HepG2 (cell line): ENCODE results near the gene SH3GLB2.

Experiments used
- KDM5A ChIP-seq: fragments of 200-600 bp; sonication (generic); IDR thresholded peaks from 2 replicates; pipeline ENCODE4 v1.7.0; 2018; ENCODE audit warnings: antibody characterized with exemption, mild to moderate bottlenecking, low read length, borderline replicate concordance
- NFIC ChIP-seq: IDR thresholded peaks from 2 replicates; pipeline ENCODE4 v1.6.1; 2012; ENCODE audit warnings: mild to moderate bottlenecking, low read length, inconsistent platforms
- SETDB1 ChIP-seq: sonication (generic); formaldehyde crosslinking; IDR thresholded peaks from 2 replicates; pipeline ENCODE4 v1.5.1; 2020; ENCODE audit warnings: missing genetic modification reagents, mild to moderate bottlenecking, borderline replicate concordance
- TCF12 ChIP-seq, 2 experiments: fragments of 450-650 bp in 1 of 2; sonication (generic) in 1 of 2; formaldehyde crosslinking in 1 of 2; IDR thresholded peaks; 2 replicates each; pipeline versions ENCODE4 v1.6.1 to v1.8.0; 2017 to 2022; ENCODE audit warnings: antibody characterized with exemption in 1 of 2, mild to moderate bottlenecking in 1 of 2, missing genetic modification reagents in 1 of 2, moderate library complexity in 1 of 2
- ZNF274 ChIP-seq: sonication (generic); formaldehyde crosslinking; IDR thresholded peaks from 2 replicates; pipeline ENCODE4 v1.5.1; 2020; ENCODE audit warnings: mild to moderate bottlenecking, missing genetic modification reagents
- TF ChIP-seq, protein P1 (sequence below): sonication (generic); formaldehyde crosslinking; IDR thresholded peaks from 2 replicates; pipeline ENCODE4 v1.5.0; 2020; ENCODE audit warnings: mild to moderate bottlenecking, missing genetic modification reagents, moderate library complexity
- TF ChIP-seq, protein P2 (sequence below): sonication (generic); formaldehyde crosslinking; IDR thresholded peaks from 2 replicates; pipeline ENCODE4 v1.9.0; 2021; ENCODE audit warnings: mild to moderate bottlenecking, missing genetic modification reagents
- TF ChIP-seq, protein P3 (sequence below): sonication (generic); formaldehyde crosslinking; IDR thresholded peaks from 2 replicates; pipeline ENCODE4 v1.5.0; 2020; ENCODE audit warnings: missing genetic modification reagents, mild to moderate bottlenecking, borderline replicate concordance
- TF ChIP-seq, protein P4 (sequence below): sonication (generic); formaldehyde crosslinking; IDR thresholded peaks from 2 replicates; pipeline ENCODE4 v1.5.0; 2020; ENCODE audit warnings: mild to moderate bottlenecking, low read depth, missing genetic modification reagents, borderline replicate concordance
- TF ChIP-seq, protein P5 (sequence below): sonication (generic); formaldehyde crosslinking; IDR thresholded peaks from 2 replicates; pipeline ENCODE4 v1.5.1; 2020; ENCODE audit warnings: missing genetic modification reagents, mild to moderate bottlenecking, borderline replicate concordance

DNA sequence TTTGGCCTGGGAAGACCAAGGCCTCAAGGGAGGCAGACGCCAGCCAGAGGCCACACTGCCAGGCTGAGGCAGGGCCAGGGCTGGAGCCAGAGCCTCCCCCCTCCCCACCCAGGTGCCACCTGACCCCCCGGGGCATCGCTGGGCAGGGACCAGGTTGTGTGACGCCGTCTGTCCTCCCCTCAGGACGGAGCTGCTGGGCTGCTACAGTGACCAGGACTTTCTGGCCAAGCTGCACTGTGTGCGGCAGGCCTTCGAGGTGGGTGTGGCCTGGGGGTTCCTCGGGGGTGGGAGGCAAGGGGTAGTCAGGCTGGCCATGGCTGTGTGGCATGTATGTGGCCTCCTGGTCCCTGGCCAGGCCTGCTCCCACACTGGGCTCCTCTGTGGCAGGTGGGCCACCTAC, 34.9 kb upstream of the SH3GLB2 start:
- TF ChIP-seq, protein P1, sequence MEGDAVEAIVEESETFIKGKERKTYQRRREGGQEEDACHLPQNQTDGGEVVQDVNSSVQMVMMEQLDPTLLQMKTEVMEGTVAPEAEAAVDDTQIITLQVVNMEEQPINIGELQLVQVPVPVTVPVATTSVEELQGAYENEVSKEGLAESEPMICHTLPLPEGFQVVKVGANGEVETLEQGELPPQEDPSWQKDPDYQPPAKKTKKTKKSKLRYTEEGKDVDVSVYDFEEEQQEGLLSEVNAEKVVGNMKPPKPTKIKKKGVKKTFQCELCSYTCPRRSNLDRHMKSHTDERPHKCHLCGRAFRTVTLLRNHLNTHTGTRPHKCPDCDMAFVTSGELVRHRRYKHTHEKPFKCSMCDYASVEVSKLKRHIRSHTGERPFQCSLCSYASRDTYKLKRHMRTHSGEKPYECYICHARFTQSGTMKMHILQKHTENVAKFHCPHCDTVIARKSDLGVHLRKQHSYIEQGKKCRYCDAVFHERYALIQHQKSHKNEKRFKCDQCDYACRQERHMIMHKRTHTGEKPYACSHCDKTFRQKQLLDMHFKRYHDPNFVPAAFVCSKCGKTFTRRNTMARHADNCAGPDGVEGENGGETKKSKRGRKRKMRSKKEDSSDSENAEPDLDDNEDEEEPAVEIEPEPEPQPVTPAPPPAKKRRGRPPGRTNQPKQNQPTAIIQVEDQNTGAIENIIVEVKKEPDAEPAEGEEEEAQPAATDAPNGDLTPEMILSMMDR (CRISPR knock-in tag) = no peak
- TF ChIP-seq NFIC (no peak), ZNF274 (CRISPR knock-in tag) (no peak), KDM5A (no peak), TCF12 (IDR thresholded peaks at IDR 0.05) (no peak), TCF12 (CRISPR knock-in tag; IDR thresholded peaks at IDR 0.05) (no peak), SETDB1 (CRISPR knock-in tag) (no peak)
- TF ChIP-seq, protein P2, sequence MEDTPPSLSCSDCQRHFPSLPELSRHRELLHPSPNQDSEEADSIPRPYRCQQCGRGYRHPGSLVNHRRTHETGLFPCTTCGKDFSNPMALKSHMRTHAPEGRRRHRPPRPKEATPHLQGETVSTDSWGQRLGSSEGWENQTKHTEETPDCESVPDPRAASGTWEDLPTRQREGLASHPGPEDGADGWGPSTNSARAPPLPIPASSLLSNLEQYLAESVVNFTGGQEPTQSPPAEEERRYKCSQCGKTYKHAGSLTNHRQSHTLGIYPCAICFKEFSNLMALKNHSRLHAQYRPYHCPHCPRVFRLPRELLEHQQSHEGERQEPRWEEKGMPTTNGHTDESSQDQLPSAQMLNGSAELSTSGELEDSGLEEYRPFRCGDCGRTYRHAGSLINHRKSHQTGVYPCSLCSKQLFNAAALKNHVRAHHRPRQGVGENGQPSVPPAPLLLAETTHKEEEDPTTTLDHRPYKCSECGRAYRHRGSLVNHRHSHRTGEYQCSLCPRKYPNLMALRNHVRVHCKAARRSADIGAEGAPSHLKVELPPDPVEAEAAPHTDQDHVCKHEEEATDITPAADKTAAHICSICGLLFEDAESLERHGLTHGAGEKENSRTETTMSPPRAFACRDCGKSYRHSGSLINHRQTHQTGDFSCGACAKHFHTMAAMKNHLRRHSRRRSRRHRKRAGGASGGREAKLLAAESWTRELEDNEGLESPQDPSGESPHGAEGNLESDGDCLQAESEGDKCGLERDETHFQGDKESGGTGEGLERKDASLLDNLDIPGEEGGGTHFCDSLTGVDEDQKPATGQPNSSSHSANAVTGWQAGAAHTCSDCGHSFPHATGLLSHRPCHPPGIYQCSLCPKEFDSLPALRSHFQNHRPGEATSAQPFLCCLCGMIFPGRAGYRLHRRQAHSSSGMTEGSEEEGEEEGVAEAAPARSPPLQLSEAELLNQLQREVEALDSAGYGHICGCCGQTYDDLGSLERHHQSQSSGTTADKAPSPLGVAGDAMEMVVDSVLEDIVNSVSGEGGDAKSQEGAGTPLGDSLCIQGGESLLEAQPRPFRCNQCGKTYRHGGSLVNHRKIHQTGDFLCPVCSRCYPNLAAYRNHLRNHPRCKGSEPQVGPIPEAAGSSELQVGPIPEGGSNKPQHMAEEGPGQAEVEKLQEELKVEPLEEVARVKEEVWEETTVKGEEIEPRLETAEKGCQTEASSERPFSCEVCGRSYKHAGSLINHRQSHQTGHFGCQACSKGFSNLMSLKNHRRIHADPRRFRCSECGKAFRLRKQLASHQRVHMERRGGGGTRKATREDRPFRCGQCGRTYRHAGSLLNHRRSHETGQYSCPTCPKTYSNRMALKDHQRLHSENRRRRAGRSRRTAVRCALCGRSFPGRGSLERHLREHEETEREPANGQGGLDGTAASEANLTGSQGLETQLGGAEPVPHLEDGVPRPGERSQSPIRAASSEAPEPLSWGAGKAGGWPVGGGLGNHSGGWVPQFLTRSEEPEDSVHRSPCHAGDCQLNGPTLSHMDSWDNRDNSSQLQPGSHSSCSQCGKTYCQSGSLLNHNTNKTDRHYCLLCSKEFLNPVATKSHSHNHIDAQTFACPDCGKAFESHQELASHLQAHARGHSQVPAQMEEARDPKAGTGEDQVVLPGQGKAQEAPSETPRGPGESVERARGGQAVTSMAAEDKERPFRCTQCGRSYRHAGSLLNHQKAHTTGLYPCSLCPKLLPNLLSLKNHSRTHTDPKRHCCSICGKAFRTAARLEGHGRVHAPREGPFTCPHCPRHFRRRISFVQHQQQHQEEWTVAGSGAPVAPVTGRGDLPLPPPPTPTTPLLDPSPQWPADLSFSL = no peak
- TF ChIP-seq, protein P3, sequence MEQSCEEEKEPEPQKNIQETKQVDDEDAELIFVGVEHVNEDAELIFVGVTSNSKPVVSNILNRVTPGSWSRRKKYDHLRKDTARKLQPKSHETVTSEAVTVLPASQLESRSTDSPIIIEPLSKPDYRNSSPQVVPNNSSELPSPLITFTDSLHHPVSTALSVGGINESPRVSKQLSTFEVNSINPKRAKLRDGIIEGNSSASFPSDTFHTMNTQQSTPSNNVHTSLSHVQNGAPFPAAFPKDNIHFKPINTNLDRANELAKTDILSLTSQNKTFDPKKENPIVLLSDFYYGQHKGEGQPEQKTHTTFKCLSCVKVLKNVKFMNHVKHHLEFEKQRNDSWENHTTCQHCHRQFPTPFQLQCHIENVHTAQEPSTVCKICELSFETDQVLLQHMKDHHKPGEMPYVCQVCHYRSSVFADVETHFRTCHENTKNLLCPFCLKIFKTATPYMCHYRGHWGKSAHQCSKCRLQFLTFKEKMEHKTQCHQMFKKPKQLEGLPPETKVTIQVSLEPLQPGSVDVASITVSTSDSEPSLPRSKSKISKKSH (CRISPR knock-in tag) = no peak
- TF ChIP-seq, protein P4, sequence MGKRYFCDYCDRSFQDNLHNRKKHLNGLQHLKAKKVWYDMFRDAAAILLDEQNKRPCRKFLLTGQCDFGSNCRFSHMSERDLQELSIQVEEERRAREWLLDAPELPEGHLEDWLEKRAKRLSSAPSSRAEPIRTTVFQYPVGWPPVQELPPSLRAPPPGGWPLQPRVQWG (CRISPR knock-in tag) = no peak
- TF ChIP-seq, protein P5, sequence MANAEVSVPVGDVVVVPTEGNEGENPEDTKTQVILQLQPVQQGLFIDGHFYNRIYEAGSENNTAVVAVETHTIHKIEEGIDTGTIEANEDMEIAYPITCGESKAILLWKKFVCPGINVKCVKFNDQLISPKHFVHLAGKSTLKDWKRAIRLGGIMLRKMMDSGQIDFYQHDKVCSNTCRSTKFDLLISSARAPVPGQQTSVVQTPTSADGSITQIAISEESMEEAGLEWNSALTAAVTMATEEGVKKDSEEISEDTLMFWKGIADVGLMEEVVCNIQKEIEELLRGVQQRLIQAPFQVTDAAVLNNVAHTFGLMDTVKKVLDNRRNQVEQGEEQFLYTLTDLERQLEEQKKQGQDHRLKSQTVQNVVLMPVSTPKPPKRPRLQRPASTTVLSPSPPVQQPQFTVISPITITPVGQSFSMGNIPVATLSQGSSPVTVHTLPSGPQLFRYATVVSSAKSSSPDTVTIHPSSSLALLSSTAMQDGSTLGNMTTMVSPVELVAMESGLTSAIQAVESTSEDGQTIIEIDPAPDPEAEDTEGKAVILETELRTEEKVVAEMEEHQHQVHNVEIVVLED (CRISPR knock-in tag) = no peak
